MM.1S (cell line): ENCODE data around the gene B3GALNT1.
A peak's percentile ranks its signal among the peaks of the same experiment; 100 is the strongest.

Source experiments
- DNase-seq: peaks from one replicate; pipeline ENCODE4 v3.0.0-alpha.2; 2015
- H2AFZ ChIP-seq: fragments of 300-600 bp; sonication (generic); 2 replicates; pipeline ENCODE4 v1.6.0; 2016; ENCODE audit warnings: antibody characterized with exemption, low read length
- H3F3A ChIP-seq: fragments of 300-600 bp; sonication (generic); 2 replicates; pipeline ENCODE4 v1.6.1; 2016; ENCODE audit warnings: mild to moderate bottlenecking, antibody characterized with exemption, low read length, moderate library complexity, mixed read lengths; ENCODE audit not compliant: insufficient read depth
- H3K27ac ChIP-seq: fragments of 300-600 bp; sonication (generic); 2 replicates; pipeline ENCODE4 v1.5.1; 2016; ENCODE audit warnings: mild to moderate bottlenecking, low read length
- H3K27me3 ChIP-seq: fragments of 300-600 bp; sonication (generic); replicated peaks from 2 replicates; pipeline ENCODE4 v1.6.0; 2016; ENCODE audit warnings: low read length; ENCODE audit not compliant: insufficient read depth
- H3K36me3 ChIP-seq: fragments of 300-600 bp; sonication (generic); replicated peaks from 2 replicates; pipeline ENCODE4 v1.6.1; 2016; ENCODE audit warnings: mild to moderate bottlenecking, low read length, mixed read lengths; ENCODE audit not compliant: insufficient read depth
- H3K4me1 ChIP-seq: fragments of 300-600 bp; sonication (generic); 2 replicates; pipeline ENCODE4 v1.6.1; 2016; ENCODE audit warnings: low read length, mixed read lengths
- H3K4me2 ChIP-seq: fragments of 300-600 bp; sonication (generic); 2 replicates; pipeline ENCODE4 v1.6.0; 2016; ENCODE audit warnings: low read depth, low read length
- H3K4me3 ChIP-seq: fragments of 300-600 bp; sonication (generic); 2 replicates; pipeline ENCODE4 v1.5.1; 2016; ENCODE audit warnings: low read length, mixed read lengths
- H3K79me2 ChIP-seq: fragments of 300-600 bp; sonication (generic); 2 replicates; pipeline ENCODE4 v1.6.1; 2016; ENCODE audit warnings: mixed run types, low read length, mixed read lengths
- H3K9ac ChIP-seq: fragments of 300-600 bp; sonication (generic); 2 replicates; pipeline ENCODE4 v1.6.1; 2016; ENCODE audit warnings: low read length, mixed read lengths
- H3K9me2 ChIP-seq: fragments of 300-600 bp; sonication (generic); replicated peaks from 2 replicates; pipeline ENCODE4 v1.6.1; 2016; ENCODE audit warnings: mild to moderate bottlenecking, low read length, mixed read lengths; ENCODE audit not compliant: insufficient read depth
- H3K9me3 ChIP-seq: fragments of 300-600 bp; sonication (generic); replicated peaks from 2 replicates; pipeline ENCODE4 v1.6.1; 2016; ENCODE audit warnings: mild to moderate bottlenecking, low read length, mixed read lengths; ENCODE audit not compliant: insufficient read depth
- H4K20me1 ChIP-seq: fragments of 300-600 bp; sonication (generic); 2 replicates; pipeline ENCODE4 v1.6.1; 2016; ENCODE audit warnings: mild to moderate bottlenecking, low read length, moderate library complexity, mixed read lengths; ENCODE audit not compliant: insufficient read depth
- CTCF ChIP-seq: fragments of 300-600 bp; sonication (generic); IDR thresholded peaks from 2 replicates; pipeline ENCODE4 v1.5.1; 2016; ENCODE audit warnings: antibody characterized with exemption, low read length, mixed read lengths
- EZH2 ChIP-seq: fragments of 300-600 bp; sonication (generic); optimal IDR thresholded peaks from 2 replicates; pipeline ENCODE3; 2017; ENCODE audit warnings: low read depth, mild to moderate bottlenecking, antibody characterized with exemption, low read length, mixed read lengths
- EZH2phosphoT487 ChIP-seq: fragments of 300-600 bp; sonication (generic); IDR thresholded peaks from 2 replicates; pipeline ENCODE4 v1.6.1; 2018; ENCODE audit warnings: antibody characterized with exemption, low read length

The B3GALNT1 gene

GRCh38 chr3:161081633-161082032, 23.5 kb downstream of the B3GALNT1 start:
- H2AFZ ChIP-seq: peak overlapping the region; percentile 7; the same call in 1 of the 2 replicates
- no peak for TF ChIP-seq EZH2phosphoT487
- TF ChIP-seq EZH2: no peak
- TF ChIP-seq CTCF: no peak

GRCh38 chr3:161073181-161073580, 32.0 kb downstream of the B3GALNT1 start:
- no peaks in the 10 kb centered on the region for H3K79me2 ChIP-seq
- peaks cover 9% of the 10 kb centered on the region for H3K4me1 ChIP-seq
- H3K9ac ChIP-seq: no peak overlapping the region
- H3K27me3 ChIP-seq: no peaks in the 10 kb centered on the region
- H3K9me3 ChIP-seq: no peaks in the 10 kb centered on the region
- H3F3A ChIP-seq: no peaks in the 10 kb centered on the region
- TF ChIP-seq EZH2 (no peak), CTCF (no peak), EZH2phosphoT487 (no peak)
- H4K20me1 ChIP-seq: no peaks in the 10 kb centered on the region
- H3K36me3 ChIP-seq: no peaks in the 10 kb centered on the region
- H3K27ac ChIP-seq: no peak overlapping the region
- no peak overlapping the region for H2AFZ ChIP-seq
- H3K4me2 ChIP-seq: no peak overlapping the region
- H3K4me3 ChIP-seq: no peak overlapping the region
- H3K9me2 ChIP-seq: no peaks in the 10 kb centered on the region
- no peak for DNase-seq

More at GRCh38 chr3:161081633-161082032, 23.5 kb downstream of the B3GALNT1 start:
- Histone ChIP-seq H3K4me2 (peak overlapping the region; percentile 21; the same call in 1 of the 2 replicates), H3K9me2 (no peaks in the 10 kb centered on the region), H3K79me2 (no peaks in the 10 kb centered on the region), H3K4me1 (peaks cover 6% of the 10 kb centered on the region; the same call in 1 of the 2 replicates), H4K20me1 (no peaks in the 10 kb centered on the region), H3K4me3 (no peak overlapping the region), H3K27me3 (no peaks in the 10 kb centered on the region), H3K36me3 (no peaks in the 10 kb centered on the region), H3K9me3 (no peaks in the 10 kb centered on the region), H3K27ac (no peak overlapping the region), H3F3A (no peaks in the 10 kb centered on the region), H3K9ac (no peak overlapping the region)
- DNase-seq: peak; percentile 34

GRCh38 chr3:161072751-161073150, 32.4 kb downstream of the B3GALNT1 start:
- Histone ChIP-seq H3F3A (no peaks in the 10 kb centered on the region), H3K4me2 (no peak overlapping the region), H3K9me3 (no peaks in the 10 kb centered on the region), H4K20me1 (no peaks in the 10 kb centered on the region), H2AFZ (no peak overlapping the region), H3K27me3 (no peaks in the 10 kb centered on the region), H3K36me3 (no peaks in the 10 kb centered on the region), H3K4me3 (no peak overlapping the region), H3K9ac (no peak overlapping the region), H3K79me2 (no peaks in the 10 kb centered on the region), H3K9me2 (no peaks in the 10 kb centered on the region), H3K4me1 (peaks cover 9% of the 10 kb centered on the region), H3K27ac (no peak overlapping the region)
- no peak for DNase-seq
- TF ChIP-seq CTCF: no peak
- no peak for TF ChIP-seq EZH2phosphoT487
- TF ChIP-seq EZH2: no peak
